ENCODE data around the gene NPIPA3.
"Not testable (repeated sequence)": the region's sequence is repeated elsewhere in the genome, so short reads cannot be mapped to it uniquely, and the experiment has no call there.

NPIPA3 gene

DNA sequence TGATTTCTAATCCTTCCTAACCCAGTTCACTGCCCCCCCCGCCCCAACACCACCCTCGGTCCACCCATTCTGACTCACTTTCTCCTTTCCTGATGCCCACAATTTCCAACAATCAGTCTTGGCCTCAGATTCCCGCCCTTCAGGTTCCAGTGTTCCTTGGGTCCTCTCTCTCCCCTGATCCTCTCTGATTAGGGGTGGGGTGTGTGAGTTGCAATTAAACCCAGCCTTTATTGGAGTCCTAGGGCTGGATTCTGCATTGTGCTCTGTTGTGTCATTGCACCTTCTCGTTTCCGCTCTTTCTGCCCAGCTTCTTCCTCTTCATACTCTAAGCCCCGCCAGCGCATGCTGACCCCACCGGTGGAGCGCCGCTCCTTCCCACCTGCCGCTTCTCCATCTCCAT is 38.6 kb downstream of the NPIPA3 start:
- intact Hi-C loops (cut with DNase I); DNase-seq: not testable (repeated sequence)

DNA sequence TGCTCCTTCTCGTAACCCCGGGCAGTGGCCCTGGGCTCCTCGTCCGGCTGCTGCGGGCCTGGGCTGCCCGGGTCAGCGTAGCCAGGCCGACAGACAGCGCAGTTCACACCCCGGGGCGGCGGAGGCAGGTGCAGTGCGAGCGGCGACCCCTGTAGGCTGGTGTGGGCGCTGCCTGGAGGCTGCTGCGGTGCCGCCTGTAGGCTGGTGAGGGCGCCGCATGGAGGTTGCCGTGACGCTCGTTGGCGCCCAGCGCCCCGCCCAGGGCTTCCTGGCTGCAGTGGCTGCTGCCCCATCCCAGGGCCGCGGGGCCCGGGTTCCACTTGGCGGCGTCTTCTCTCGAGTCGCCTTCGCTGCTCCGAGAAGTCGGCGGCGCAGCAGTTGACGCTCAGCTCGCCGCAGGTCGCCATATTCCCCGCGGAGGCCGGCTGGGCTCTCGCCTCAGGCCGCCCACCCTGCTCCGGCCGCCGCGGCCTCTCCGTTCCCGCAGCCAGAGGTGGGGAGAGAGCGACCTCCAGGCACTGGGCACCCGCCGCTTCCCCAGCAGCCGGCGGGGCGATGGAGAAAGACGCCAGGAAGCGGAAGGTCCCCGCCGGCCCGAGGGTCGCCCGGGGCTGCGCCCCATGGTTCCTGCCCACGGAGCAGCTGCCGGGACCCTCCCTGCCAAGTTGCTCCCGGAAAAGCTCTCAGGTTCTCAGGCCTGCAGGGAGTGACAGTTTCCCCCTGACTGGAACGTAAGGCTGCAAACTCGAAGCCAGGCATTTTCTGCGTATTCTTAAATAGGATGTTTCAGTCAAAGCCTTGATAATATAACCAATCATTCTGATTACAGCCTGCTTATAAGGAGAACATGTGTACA is 39.3 kb downstream of the NPIPA3 start, which contains the start of gene NPIPA2:
NPIPA2 (plus strand) TSS at position 261 of the 856 bp plus-strand sequence. CDS start 5,533 bp downstream, outside the sequence.
- intact Hi-C loops (cut with DNase I); DNase-seq: not testable (repeated sequence)

DNA sequence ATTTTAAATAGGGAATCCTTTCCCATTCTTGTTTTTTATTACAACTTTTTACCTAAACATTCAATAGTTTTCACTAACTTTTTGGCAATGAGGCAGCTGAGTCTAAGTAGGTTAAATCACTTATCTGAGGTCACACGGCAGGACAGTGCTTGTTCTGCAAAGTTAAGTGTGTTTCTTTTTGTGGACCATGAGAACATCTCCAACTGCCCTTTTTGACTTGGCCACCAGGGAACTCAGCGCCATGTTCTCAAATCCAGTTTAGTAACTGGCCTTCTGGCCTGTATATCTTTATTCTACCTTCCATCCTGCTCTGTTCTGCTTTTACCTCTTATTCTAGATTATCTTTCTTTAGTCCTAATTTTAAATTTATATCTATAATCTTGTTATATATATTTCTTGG is 70.4 kb downstream of the NPIPA3 start:
- DNase-seq; intact Hi-C loops (cut with DNase I): not testable (repeated sequence)

DNA sequence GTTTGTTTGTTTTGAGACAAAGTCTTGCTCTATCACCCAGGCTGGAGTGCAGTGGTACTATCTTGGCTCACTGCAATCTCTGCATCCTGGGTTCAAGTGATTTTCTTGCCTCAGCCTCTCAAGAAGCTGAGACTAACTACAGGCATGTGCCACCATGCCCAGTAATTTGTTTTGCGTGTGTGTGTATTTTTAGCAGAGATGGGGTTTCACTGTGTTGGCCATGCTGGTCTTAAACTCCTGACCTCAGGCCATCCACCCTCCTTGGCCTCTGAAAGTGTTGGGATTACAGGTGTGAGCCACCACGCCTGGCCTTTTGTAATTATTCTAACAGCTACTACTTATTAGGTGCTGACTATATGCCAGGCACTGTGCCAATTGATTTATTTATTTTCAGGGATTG is 72.4 kb downstream of the NPIPA3 start:
- DNase-seq; intact Hi-C loops (cut with DNase I): not testable (repeated sequence)
